ENCODE data around the gene RNF180. TPM values are rescaled to one million over a fixed set of nuclear protein-coding genes. Genes with fewer than 3 reads are reported as not detected.
A peak's percentile ranks its signal among the peaks of the same experiment; 100 is the strongest.

The RNF180 gene
- total RNA-seq, 1 donor = 10.5 TPM

DNA sequence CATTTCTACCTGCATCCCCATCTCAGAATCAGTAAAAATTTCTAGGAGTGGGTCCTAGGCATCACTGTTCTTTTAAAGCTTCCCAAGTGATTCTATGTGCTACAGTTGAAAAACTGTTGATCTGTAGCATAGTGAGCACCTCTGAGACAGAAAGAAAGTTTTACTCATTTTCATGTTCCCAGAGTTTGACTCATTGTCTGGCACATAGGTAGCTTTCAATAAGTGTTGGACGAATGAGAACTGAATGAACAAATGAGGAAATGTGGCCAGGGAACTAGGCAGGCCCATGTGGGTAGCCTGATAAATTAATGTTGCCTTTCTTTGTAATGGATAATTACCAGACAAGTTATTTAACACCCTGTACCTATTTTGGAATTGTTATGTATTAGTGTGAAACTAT lies 33.8 kb downstream of the RNF180 start:
- no peak for TF ChIP-seq CTCF (IDR thresholded peaks at IDR 0.05; ENCODE audit: extremely low read depth, low read depth, low read length)
- no peak overlapping the region for H3K4me3 ChIP-seq (ENCODE audit: insufficient read depth, low read length)

DNA sequence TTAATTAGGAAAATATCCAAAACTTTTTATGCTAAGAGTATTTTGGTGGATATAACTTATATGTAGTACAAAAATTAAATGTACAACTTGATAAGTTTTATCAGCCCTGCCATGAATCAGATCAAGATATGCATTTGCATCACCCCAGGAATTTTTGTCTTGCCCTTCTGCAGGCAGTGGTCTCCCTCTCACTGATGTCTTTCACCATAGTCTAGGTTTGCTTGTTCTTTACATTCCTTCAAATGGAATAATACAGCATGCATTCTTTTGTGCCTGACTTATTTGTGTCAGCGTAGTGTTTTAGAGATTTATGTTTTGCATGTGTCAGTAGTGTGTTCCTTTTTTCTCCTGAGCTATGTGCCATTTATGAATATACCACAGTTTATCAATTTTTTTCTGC lies 36.4 kb downstream of the RNF180 start:
- Histone ChIP-seq H3K4me2 (ENCODE audit: insufficient read depth, low read length) (no peak overlapping the region), H3K27ac (ENCODE audit: low read depth, low read length) (no peak overlapping the region), H3K27me3 (ENCODE audit: insufficient read depth, low read length) (no peaks in the 10 kb centered on the region), H3K9me3 (ENCODE audit: low read depth, low read length) (no peaks in the 10 kb centered on the region), H3K4me1 (ENCODE audit: insufficient read depth, low read length) (no peaks in the 10 kb centered on the region), H2AFZ (ENCODE audit: low read length) (no peak overlapping the region), H3K4me3 (ENCODE audit: insufficient read depth, low read length) (no peak overlapping the region), H3K79me2 (ENCODE audit: insufficient read depth, low read length) (no peaks in the 10 kb centered on the region), H4K20me1 (ENCODE audit: insufficient read depth, low read length) (no peaks in the 10 kb centered on the region), H3K36me3 (ENCODE audit: insufficient read depth, low read length) (no peaks in the 10 kb centered on the region)
- TF ChIP-seq CTCF (IDR thresholded peaks at IDR 0.05; ENCODE audit: extremely low read depth, low read depth, low read length) = no peak
- DNase-seq (ENCODE audit: insufficient read length, low spot score, missing footprints) = no peak

More for the DNA sequence above, 33.8 kb downstream of the RNF180 start:
- H3K4me2 ChIP-seq (ENCODE audit: insufficient read depth, low read length) = no peak overlapping the region
- H3K79me2 ChIP-seq (ENCODE audit: insufficient read depth, low read length) = no peaks in the 10 kb centered on the region
- H2AFZ ChIP-seq (ENCODE audit: low read length) = no peak overlapping the region
- no peak for DNase-seq (ENCODE audit: insufficient read length, low spot score, missing footprints)
- H3K27ac ChIP-seq (ENCODE audit: low read depth, low read length) = no peak overlapping the region
- no peaks in the 10 kb centered on the region for H3K9me3 ChIP-seq (ENCODE audit: low read depth, low read length)
- H3K27me3 ChIP-seq (ENCODE audit: insufficient read depth, low read length) = no peaks in the 10 kb centered on the region
- H3K4me1 ChIP-seq (ENCODE audit: insufficient read depth, low read length) = no peaks in the 10 kb centered on the region
- no peaks in the 10 kb centered on the region for H4K20me1 ChIP-seq (ENCODE audit: insufficient read depth, low read length)
- no peaks in the 10 kb centered on the region for H3K36me3 ChIP-seq (ENCODE audit: insufficient read depth, low read length)

DNA sequence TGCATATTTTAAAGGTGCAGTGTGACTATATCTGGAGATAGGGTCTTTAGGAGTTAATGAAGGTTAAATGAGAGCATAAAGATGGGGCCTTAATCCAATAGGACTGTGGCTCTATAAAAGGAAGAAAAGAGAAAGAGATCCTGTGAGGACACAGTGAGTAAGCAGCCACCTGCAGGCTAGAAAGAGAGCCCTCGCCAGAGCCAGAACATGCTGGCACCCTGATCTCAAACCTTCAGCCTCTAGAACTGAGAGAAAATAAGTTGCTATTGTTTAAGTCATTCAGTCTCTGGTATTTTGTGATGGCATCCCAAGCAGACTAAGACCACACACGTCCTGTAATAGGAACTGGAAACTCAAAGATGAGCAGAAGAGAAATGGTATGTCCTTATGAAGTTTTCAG lies 41.0 kb downstream of the RNF180 start:
- H3K79me2 ChIP-seq (ENCODE audit: insufficient read depth, low read length) = no peaks in the 10 kb centered on the region
- H4K20me1 ChIP-seq (ENCODE audit: insufficient read depth, low read length) = no peaks in the 10 kb centered on the region
- DNase-seq (ENCODE audit: insufficient read length, low spot score, missing footprints) = no peak
- no peaks in the 10 kb centered on the region for H3K36me3 ChIP-seq (ENCODE audit: insufficient read depth, low read length)
- peaks cover 10% of the 10 kb centered on the region for H3K4me1 ChIP-seq (ENCODE audit: insufficient read depth, low read length)
- no peak overlapping the region for H2AFZ ChIP-seq (ENCODE audit: low read length)
- no peak for TF ChIP-seq CTCF (IDR thresholded peaks at IDR 0.05; ENCODE audit: extremely low read depth, low read depth, low read length)
- no peak overlapping the region for H3K27ac ChIP-seq (ENCODE audit: low read depth, low read length)
- H3K27me3 ChIP-seq (ENCODE audit: insufficient read depth, low read length) = no peaks in the 10 kb centered on the region
- H3K4me3 ChIP-seq (ENCODE audit: insufficient read depth, low read length) = no peak overlapping the region
- H3K4me2 ChIP-seq (ENCODE audit: insufficient read depth, low read length) = no peak overlapping the region
- no peaks in the 10 kb centered on the region for H3K9me3 ChIP-seq (ENCODE audit: low read depth, low read length)

DNA sequence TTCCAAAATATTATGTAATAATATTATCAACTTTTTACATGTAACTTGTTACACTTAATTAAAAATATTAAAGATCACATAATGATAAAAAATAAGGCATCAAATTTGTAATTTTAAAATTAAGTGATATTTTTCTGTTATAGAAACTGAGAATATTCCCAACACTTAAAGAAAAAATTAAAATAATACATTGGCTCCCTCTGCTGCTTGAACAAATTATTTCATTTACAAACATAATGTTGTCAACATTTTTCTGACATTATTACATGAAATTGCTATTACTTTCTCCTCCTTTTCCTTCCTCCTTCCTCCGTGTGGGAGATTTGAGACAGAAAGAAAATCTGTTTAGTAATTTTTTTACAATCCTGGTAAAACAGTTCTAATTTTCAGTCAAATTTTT lies 42.3 kb downstream of the RNF180 start:
- Histone ChIP-seq H3K27me3 (ENCODE audit: insufficient read depth, low read length) (no peaks in the 10 kb centered on the region), H2AFZ (ENCODE audit: low read length) (no peak overlapping the region), H3K4me3 (ENCODE audit: insufficient read depth, low read length) (no peak overlapping the region), H4K20me1 (ENCODE audit: insufficient read depth, low read length) (no peaks in the 10 kb centered on the region), H3K9me3 (ENCODE audit: low read depth, low read length) (no peaks in the 10 kb centered on the region), H3K27ac (ENCODE audit: low read depth, low read length) (no peak overlapping the region), H3K36me3 (ENCODE audit: insufficient read depth, low read length) (no peaks in the 10 kb centered on the region), H3K79me2 (ENCODE audit: insufficient read depth, low read length) (no peaks in the 10 kb centered on the region), H3K4me2 (ENCODE audit: insufficient read depth, low read length) (no peak overlapping the region), H3K4me1 (ENCODE audit: insufficient read depth, low read length) (peaks cover 10% of the 10 kb centered on the region)
- DNase-seq (ENCODE audit: insufficient read length, low spot score, missing footprints) = no peak
- peak; percentile 41 for TF ChIP-seq CTCF (IDR thresholded peaks at IDR 0.05; ENCODE audit: extremely low read depth, low read depth, low read length)
